IPS-NIHi11 (cell line): ENCODE data around the gene GLI2.

Source experiments
- DNase-seq: peaks from one replicate; pipeline ENCODE4 v3.0.0; 2012; ENCODE audit warnings: mixed read lengths, low spot score

The GLI2 gene

DNA sequence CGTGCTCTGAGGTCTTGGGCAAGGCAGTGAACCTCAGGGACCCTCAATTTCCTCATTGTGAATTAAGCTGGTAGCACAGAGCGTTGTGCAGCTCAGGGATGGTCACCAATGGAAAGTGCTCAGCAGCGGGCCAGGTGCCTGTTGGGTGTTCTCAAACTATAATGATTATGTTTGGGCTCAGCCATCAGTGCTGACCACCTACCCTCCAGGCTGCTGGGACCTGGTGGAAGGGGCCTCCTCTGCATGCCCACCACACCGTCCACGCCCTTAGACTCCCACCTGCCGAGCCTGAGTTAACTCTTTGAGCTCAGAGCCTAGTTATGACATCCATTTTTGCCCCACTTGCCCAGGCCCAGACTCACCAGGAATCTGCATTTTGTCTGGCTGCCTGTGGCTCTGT, 35.0 kb downstream of the GLI2 start:
- no peak for DNase-seq

DNA sequence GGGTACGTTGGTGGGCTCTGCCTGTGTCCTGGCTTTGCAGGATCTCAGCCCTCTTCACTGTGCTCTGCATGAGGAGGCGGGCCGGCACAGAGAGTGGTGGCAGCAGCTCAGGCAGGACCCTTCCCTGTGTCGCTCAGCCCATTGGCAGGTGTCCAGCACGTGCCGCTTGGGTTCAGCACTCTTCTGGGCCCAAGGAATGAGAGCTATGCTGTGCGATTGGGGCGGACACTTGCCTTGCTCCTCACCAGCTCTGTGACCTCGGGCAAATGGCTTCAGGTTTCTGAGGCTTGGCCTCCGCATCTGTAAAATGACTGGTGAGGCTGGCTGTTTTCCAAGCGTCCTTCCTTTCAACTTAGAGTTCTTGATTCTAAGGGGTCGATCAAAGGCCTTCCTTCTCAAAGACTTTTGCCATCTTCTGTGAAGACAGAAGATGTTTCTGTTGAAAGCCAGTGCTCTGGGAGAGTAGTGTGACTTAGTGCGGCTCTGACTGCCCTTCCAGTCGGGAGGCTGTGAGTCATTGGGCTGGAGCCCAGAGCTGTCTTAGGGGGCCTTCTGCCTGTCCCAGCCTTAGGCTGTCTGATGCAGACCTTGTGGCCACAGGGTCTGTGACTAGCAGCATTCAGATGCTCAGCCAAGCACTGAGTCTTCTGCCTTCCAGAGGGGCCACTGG, 35.6 kb downstream of the GLI2 start:
- no peak for DNase-seq

DNA sequence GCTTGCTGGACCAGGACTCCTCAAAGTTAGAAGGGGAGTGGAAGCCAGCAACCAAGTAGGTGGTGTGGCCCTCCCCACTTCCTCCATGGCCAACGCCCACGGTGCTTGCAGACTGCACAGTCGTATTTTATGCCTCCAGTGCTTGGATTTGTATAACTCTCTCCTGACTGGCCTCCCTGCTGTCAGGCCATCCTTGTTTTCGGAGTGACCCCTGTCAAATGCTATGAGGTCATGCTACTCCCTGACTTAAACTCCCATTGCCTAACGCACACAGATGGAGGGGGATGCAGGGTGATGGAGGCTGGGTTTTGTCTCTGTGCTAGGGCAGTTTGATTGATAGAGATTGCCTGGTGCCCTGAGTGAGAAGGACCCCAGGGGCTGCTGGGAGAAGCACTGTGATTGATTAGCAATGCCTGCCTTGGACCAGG, 36.1 kb downstream of the GLI2 start:
- no peak for DNase-seq

DNA sequence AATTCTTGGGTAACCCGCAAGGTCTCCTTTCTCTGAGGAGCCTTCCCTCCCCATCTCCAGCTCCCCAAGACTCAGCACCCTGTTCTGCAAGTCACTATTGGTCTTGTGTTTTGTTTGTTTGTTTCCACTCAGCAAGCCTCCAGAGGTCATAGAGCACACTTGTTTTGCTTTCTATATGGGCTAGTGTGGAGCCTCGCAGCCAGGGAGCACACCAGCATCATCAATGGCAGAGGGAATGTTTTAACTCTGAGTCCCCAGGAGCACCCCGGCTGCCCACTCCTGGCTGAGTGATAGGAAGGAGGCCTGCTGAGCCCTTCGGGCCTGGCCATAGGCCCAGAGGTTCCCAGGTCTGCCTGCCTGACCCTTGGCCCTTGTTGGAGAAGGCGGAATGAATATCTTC, 36.6 kb downstream of the GLI2 start:
- DNase-seq, result no peak

DNA sequence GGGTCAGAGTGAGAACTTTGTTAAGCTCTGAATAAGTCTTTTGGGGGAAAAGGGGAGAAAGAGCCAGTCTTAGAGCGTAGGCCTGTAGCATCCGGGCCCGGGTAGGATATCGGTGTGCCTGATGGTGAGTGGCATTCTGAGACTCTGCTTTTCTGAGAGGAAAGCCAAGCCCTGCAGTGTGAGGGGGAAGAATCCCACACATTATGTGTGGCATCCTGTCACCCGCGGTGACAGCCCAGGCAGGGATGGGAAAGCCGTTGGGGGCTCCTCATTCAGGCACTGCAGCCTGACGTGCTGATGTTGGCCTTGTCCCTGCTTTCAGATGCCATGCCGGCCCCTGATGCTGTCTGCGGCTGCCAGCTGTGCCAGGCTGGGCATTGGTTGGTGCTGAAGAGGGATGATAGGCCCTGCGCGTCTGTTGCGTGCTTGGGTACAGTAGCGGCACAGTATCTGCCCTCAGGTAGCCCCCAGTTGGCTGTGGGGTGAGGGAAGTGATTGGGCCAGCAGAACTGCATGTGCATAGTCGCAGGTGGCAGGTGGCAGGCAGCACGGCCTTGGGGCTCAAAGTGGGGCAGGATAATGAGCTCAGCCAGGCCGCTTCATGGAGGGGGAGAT, 37.6 kb downstream of the GLI2 start:
- DNase-seq, result no peak

- DNase-seq, result no peak
Observed at GRCh38 chr2:120774557-120775160, 39.0 kb downstream of the GLI2 start.

GRCh38 chr2:120775194-120775593, 39.5 kb downstream of the GLI2 start:
- no peak for DNase-seq

DNA sequence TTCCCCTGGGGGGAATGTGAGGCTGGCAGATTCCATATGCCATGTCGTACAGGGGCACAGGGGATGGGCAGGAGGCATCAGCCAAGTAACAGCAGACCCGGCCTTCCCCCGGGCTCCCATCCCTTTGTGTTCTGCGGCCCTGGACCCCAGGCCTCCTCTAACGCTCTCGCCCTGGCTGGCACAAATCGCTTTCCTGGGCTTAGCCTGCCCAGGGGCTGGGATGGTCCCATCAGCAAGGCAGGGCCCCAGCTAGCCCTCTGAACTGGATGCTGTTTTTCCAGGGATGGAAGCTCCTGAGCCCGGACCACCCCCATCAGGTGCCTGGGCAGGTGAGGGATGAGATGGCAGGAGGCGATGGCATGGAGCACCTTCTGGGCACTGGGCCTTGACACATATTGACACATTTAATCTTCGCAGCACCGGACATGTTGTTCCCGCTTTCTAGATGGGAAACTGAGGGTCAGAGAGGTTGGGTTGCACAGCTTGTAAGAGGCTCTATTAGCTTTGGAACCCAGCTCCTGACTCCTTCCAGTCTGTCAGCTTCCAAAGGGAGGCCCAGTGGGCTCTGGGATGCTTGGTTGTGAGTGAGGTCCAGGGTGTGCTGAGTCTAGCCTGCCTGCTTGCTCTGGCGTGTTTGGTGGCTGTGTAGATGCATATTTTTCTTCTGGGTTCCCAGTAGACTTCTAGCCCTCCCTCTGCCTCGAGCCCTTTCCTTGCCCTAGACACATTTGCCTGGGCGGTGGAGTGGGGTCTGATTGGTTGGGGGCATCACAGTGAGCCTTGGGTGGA, 40.3 kb downstream of the GLI2 start:
- no peak for DNase-seq

DNA sequence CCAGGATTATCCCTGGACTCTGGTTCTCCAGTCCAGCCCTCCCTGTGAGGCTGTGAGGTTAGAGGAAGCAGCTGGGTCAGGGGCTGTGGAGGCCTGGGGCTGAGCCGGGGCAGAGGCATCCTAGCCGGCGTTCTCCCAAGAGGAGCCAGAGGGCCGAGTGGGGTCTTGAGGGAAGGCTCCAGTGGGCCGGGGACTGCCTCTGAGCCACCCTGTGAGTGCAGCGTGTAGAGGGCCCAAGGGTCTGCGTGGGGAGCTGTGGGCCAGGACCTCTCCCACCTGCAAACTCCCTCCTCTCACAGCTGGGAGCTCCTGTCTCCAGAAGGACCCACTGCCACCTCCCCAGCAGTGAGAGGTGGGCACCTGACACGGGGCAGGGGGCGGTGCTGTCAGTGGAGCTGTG, 41.0 kb downstream of the GLI2 start:
- DNase-seq, result no peak

DNA sequence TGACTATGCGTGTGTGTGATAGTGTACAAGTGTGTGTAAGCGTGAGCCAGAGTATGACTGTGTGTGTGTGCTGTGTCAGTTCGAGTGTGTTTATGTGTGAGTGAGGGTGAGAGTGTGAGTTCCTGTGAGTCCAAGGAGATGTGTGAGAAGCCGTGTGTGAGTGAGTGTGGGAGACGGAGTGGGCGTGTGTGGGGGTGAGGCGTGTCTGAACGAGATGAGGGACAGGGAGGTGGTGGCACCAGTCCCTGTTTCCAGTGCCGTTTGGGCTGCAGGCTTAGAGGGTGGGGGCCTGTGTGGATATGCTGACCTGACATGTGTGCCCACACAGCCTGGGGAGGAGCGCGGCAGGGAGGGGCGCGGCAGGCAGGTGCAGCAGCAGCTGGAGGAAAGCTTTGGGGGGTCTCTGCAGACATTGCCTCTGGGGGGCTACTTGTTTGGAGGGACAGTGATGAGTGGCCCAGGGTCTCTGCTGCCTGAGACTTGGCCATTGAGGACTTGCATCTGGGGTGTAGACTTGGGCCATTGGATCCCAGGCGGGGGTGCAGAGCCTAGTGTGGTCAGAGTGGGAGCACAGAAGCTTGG, 41.6 kb downstream of the GLI2 start:
- DNase-seq, result no peak

- DNase-seq, result no peak
Observed at GRCh38 chr2:120777787-120778186, 42.1 kb downstream of the GLI2 start.

DNA sequence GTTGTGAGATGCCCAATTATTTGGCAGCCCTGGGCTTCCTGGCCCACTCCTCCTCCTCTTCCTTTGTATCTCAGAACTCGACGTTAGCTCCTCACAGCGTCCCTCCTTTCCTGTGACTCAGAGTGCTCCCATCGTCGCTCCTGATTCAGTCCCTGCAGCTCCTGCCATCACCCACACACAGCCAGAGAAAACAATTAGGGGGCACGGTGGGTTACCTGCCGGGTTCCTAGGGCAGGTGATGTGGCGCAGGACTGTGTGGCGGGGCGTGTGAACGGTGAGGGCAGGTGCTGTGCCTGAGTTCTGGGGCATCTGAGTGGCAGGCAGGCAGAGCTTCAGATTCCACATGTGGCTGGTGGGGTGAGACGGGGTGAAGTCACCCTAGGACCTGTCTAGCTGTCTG, 42.6 kb downstream of the GLI2 start:
- no peak for DNase-seq

DNA sequence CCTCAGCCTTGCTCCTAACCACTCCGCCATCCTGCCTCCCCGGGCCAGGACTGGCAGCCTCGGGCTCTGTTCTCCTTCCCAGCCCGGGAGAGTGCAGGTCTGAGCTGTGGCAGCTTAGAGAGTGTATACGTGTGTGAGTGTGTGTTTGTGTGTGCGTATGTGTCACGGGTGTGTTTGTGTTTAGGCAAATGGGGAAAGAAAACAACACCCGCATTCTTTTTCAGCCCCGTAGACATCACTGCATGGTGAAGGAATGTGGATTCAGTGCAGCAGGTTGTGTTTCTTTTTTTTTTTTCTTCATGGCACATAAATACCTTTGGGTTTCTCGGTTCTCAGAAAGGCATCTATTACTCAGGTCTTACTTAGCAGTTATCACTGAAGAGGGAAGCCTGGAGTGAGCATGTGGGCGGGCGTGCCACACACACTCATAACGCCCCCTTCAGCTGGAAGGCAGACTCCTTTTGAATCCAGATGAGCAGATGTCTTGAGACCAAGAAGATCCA, 44.2 kb downstream of the GLI2 start:
- DNase-seq, result no peak

DNA sequence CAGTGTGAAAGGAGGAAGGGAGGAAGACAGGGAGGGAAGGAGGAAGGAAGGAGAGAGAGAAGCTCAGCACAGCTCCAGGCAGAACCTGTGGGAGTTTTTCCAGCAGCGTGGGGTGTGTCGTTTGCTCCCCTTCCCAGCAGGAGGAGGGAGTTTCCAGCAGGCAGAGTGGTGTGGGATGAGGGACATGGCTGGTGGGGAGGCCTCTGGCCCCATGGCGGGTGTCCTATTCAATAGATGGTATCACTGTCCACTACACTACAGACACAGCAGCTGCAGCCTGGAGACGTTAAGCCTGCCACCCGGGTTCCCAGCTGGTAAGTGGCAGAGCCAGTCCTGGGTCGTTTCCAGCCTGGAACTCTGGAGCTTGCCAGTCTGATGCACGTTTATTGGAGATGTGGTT, 44.7 kb downstream of the GLI2 start:
- DNase-seq, result no peak

DNA sequence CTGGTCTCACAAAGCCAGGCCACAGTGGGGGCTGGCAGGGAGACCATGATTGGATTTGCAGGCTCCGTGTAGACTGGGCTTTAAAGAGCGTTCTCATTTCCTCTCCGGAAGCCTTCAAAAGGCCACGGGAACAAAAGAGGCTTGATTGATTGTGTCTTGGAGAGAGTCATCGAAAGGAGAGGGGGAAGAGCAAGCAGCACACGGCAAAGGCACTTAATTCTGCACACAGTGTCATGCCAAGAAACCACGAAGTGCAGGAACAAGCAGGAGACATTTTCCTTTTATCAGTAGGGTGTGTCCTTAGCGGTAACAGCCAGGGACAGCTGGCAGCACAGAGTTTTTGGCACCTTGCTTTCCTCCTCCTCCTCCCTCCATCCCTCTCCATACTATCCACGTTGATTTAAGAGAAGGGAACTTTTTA, 47.7 kb downstream of the GLI2 start:
- DNase-seq, result no peak

DNA sequence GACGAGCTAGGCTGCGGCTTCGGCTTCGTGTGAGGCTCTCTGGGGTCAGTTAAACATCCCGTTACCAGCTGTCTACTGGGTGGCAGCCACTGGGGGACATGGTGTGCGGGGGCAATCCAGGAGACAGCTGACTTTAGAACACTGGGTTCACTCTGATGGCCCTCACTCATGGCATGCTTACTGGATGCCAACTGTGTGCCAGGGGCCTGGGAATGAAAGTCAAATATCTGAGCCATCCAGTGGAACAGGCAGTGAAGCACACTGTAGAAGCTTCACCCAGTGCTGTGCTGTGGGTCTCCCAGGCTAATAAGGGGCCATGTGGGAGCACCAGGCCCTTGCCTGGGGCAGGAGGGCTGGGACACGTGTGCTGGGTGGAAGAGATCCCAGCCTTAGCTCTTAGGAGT, 48.3 kb downstream of the GLI2 start:
- DNase-seq, result no peak
